Glomerular endothelial cell (primary cell): ENCODE results near the gene MCM3. TPM values are rescaled to one million over a fixed set of nuclear protein-coding genes. Genes with fewer than 3 reads are reported as not detected.

Source experiments
- DNase-seq: peaks from one replicate; pipeline ENCODE4 v3.0.0-alpha.2; 2011; ENCODE audit warnings: low read depth, low spot score; ENCODE audit errors: extremely low read depth
- total RNA-seq: library from RNA; depleted of rRNA; stranded (reverse); fragments of >200 nt; gene quantifications from 2 replicates; pipeline ENCODE4 v1.2.3, GENCODE V29; 2015

The MCM3 gene
- total RNA-seq = 37.6 and 45.4 TPM in 2 replicates

DNA sequence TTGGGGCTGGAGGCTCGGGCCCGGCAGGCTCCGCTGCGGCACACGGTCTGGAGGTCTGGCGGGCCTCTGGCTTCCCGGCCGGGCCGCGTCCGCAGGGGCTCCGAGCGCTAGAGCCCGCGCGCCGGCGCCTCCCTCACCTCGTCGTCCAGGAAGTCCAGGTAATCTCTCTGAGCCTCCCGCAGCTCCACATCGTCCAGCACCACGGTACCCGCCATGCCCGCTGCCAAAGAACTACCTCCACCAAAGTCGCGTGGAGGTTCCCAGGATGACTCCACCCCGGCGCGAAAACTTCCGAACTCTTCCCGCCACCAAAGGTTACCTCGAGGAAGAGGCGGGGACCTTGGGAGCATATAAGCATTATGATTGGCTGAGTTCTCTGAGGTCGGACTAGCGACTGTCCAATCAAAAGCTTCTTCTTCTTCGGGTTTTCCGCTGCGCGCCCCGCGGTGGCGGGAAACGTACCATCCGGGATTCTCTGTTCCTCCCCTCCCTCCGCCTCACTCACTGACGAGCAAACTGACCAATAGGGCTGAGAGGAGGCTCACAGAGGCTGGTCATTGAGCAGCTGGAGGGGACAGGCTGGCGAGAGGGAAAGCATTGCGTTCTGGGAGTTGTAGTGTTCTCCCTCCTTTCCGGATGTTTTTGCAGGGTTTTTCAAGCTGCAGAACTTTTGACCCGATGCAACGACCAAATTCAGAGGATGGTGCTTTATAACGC lies at the start of gene MCM3:
Gene MCM3, minus strand, starts transcription at position 283 of the 717 bp plus-strand sequence. Its CDS starts 68 bp downstream, at position 215.
- peak; percentile 98 for DNase-seq

GRCh38 chr6:52333840-52334200 lies 49.3 kb upstream of the MCM3 start:
- DNase-seq = no peak

DNA sequence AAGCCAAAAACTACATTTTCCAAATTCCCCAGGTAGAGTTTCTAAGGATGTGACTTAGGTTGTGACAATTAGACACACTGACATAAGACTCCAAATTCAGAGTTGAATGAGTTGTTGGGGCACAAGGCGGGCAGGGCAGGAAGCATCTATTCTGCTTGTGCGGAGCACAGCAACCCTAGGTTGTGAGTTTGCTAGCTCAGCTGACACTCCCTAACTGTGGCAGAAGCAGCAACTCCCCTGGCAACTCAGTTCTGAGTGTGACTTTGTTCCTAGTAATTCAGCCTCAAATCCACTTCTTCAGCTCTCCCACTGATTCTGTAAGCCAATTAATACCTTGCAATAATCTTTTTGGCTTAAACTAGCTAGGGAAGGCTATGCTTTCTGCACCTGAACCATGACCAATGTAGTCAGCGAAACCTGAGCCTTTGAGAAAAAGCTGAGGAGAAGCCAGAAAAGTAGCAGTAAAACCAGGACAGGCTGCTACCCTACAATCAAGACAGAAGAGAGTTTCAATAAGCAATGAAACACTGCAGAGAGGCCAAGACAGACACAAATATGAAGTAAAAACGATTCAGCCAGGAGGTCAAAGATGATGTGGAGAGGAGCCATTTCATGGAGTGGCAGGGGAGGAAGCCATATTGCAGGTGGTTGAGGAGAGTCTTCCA lies 47.4 kb upstream of the MCM3 start:
- no peak for DNase-seq

DNA sequence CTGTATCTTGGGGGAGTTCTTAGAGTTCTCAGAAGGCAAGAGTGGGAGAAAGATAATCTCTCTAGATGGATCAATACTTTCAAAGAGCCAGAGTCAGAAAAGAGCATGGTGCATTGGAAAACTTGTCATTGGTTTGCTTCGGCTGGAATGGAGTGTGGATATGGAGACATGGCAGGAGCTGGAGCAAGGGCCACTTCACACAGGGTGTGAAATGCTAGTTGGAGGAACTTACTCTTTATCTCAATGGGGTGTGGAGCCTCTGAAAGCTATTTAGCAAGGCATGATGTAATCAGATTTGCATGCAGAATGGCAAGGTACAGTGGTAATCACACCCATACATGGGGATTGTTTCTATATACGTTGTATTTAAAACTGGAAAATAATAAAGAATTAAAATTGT lies 45.9 kb upstream of the MCM3 start:
- no peak for DNase-seq

- DNase-seq = no peak
These were observed 44.2 kb upstream of the MCM3 start for GRCh38 chr6:52328729-52329128.

DNA sequence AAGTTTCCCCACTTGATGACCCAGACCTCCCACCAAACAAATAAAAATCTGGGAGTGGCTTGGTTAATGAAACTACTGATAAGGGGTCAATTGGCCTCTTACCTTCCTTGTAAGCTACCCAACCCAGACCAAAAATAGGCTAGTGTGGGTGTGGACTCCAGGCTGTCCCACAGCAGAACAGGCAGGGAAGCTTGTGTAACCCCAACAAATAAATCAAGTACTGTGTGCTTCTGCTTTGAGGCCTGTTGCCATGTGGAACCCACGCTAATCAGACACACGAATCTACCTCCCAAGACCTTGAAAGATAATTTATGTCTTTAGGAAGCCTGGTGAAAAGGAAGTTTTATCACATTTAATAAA lies 43.7 kb upstream of the MCM3 start:
- no peak for DNase-seq

GRCh38 chr6:52326540-52327364 lies 42.2 kb upstream of the MCM3 start:
- no peak for DNase-seq

DNA sequence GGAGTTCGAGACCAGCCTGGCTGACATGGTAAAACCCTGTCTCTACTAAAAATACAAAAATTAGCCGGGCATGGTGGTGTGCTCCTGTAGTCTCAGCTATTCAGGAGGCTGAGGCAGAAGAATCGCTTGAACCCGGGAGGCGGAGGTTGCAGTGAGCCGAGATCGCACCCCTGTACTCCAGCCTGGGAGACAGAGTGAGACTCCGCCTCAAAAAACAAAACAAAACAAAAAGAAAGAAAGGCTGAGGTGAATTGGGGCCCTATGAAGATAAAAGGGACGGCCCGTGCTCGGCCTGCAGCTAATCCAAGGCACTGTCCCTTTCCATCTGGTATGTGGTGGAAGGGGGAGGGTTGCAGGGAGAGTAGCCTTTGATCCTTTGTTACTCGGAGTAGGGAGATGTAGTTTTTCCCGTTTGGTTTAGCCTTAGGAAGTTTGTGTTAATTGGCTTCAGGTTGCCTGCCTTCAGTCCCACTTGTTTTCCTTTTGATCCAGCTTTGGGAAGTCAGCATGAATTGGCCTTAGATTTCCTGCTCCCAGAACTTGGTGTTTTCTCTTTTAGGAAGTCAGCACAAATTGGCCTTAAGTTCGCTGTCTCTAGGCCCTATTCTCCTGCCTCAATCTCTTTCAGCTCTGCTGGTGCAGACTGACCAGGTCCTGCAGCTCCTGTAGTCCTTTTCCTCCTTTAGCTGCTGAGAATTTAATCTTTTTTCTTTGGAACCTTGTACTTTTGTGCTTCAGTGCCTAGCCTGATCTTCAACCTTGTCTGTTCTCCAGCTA lies 41.3 kb upstream of the MCM3 start:
- no peak for DNase-seq

DNA sequence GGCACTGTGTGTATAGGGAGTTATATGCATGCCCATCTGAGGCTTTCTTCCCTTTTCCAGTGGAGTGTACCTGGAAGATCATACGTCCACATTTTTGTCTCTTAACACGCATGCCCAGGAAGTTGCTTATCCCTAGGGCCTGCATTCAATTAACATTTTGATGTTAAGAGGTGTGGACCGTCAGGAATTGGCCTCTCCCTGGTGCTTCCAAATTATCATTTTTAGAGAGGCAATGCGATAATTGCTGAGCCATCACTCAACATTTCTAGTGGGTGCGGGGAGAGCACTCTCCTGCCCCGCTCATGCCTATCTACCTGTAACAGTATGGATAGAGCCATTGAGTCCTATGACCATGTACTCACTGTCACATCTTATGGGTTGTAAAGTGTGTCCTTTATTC lies 39.6 kb upstream of the MCM3 start:
- DNase-seq = no peak

- no peak for DNase-seq
These were observed 33.5 kb upstream of the MCM3 start for GRCh38 chr6:52317841-52318581.

GRCh38 chr6:52317211-52317610 lies 32.7 kb upstream of the MCM3 start:
- no peak for DNase-seq

DNA sequence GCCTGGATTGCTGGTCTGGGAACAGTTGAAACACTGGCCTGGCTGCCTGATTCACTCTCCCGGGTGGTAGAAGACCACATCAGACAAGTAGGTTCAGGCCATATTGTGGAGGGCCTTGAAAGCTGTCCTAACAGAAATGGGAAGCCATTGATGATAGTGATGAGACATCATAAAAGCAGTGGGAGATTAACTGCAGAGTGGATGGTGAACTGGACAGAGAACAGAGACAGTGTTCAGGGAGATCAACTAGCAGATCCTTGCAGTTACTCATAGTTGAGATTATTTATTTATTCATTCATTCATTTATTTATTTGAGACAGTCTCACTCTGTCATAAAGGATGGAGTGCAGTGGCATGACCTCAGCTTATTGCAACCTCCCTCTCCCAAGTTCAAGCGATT lies 30.2 kb upstream of the MCM3 start:
- no peak for DNase-seq

DNA sequence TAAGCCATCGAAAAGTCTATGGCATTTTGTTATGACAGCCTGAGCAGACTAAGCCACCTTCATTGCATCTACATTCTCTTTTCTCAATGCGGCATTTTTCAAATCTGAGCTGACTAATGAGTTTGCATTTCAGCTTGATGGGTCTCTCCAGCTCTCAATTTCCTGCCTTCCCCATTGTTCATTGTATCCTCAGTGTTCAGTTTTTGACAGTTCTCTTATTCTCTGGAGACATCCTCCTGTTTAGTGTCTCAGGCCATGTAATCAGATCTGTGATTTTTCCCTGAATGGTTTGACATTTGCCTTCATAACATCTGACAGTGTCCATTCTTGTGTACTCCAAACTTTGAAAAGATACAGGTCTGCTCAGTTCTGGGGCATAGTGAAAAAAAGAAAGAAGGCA lies 27.9 kb upstream of the MCM3 start:
- no peak for DNase-seq

GRCh38 chr6:52310932-52311331 lies 26.4 kb upstream of the MCM3 start:
- no peak for DNase-seq

DNA sequence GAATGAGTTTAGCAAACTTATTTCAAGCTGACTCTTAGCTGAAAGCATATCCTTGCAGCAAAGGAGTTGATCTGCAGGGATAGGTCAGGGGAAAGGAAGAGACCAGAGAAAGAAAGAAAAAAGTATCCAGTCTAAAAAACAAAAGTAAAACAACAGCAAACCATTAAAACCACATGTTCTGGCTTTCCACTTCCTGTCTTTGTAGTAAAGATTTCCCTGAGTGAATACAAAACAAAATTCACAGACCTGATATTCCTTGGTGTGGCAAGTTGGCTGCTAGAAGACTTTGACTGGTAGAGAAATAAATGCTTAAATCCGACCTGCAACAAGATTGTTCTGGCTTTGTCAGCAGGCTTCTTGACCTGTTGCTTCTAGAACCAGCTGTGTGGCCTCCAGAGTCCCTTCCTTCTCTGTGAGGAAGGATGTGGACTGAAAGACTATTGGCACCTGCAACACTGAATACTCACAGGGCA lies 23.4 kb upstream of the MCM3 start:
- DNase-seq = no peak

DNA sequence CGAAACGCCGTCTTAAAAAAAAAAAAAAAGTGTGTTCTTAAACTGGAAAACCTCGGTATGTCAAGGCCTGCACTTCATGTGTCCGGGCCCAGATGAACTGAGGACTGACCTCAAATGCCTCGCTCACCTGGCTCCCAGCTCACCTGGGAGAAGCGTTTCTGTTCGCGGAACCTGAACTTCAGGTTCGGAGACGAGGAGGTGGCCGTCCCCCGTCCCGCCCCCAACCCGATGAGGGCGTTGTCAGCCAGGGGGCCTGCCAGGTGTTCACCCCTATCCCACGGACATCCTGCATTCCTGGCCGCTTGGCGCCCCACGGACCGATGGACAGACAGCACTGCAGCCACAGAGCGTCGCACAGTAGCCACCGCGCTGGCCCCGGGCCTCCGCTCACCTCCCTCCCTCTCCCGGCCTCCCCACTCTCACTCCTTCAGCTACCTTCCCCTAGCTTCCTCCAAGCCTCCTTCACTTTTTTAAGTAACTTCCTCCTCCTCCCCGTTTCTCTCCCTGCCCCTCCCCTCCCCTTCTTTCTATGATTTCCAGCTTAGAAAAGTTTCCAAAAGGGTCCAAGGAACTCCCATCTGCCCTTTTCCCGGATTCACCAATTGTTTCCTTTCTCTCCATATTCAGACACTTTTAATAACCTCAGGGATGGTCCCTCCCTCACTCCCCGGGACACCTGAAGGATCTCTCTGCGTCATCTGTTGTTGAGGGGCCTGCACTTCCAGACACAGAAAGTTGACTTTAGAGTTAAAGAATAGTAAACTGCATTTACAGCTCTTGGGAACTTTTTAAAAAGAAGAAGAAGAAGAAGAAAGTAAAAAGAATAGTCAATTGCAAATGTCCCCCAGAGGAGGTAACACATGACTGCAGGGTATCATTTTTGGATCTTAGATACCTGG lies 22.7 kb upstream of the MCM3 start:
- no peak for DNase-seq

GRCh38 chr6:52305948-52306767 lies 21.6 kb upstream of the MCM3 start:
- no peak for DNase-seq

- DNase-seq = no peak
These were observed 20.9 kb upstream of the MCM3 start for GRCh38 chr6:52305411-52305810.
